HEK293 (cell line): ENCODE data around the gene BORCS6.

ENCODE experiments used
- AEBP2 ChIP-seq: fragments of 450-650 bp; formaldehyde crosslinking; IDR thresholded peaks from 2 replicates; pipeline ENCODE4 v1.5.1; 2016; ENCODE audit warnings: missing biosample characterization, missing genetic modification characterization, borderline replicate concordance
- BCL11A ChIP-seq: fragments of 450-650 bp; formaldehyde crosslinking; IDR thresholded peaks from 2 replicates; pipeline ENCODE4 v1.5.1; 2016; ENCODE audit warnings: low read depth, missing biosample characterization, missing genetic modification characterization
- FEZF1 ChIP-seq: fragments of 450-650 bp; formaldehyde crosslinking; IDR thresholded peaks from 2 replicates; pipeline ENCODE4 v1.5.1; 2016; ENCODE audit warnings: missing biosample characterization, missing genetic modification characterization
- HOXA7 ChIP-seq: sonication (generic); formaldehyde crosslinking; IDR thresholded peaks from 2 replicates; pipeline ENCODE4 v1.8.1; 2022; ENCODE audit warnings: missing genetic modification reagents, borderline replicate concordance
- KLF1 ChIP-seq: fragments of 450-650 bp; formaldehyde crosslinking; IDR thresholded peaks from 2 replicates; pipeline ENCODE4 v1.5.1; 2016; ENCODE audit warnings: missing biosample characterization, missing genetic modification characterization
- KLF17 ChIP-seq: fragments of 450-650 bp; formaldehyde crosslinking; IDR thresholded peaks from 2 replicates; pipeline ENCODE4 v1.5.1; 2016; ENCODE audit warnings: missing biosample characterization, missing genetic modification characterization
- KLF8 ChIP-seq: fragments of 450-650 bp; formaldehyde crosslinking; IDR thresholded peaks from 2 replicates; pipeline ENCODE4 v1.5.1; 2016; ENCODE audit warnings: missing biosample characterization, missing genetic modification characterization
- MEIS1 ChIP-seq: sonication (generic); formaldehyde crosslinking; IDR thresholded peaks from 2 replicates; pipeline ENCODE4 v1.8.1; 2022; ENCODE audit warnings: missing genetic modification reagents, mild to moderate bottlenecking, borderline replicate concordance
- MYNN ChIP-seq: fragments of 450-650 bp; formaldehyde crosslinking; IDR thresholded peaks from 2 replicates; pipeline ENCODE4 v1.5.1; 2016; ENCODE audit warnings: missing biosample characterization, missing genetic modification characterization, borderline replicate concordance
- MZF1 ChIP-seq: fragments of 450-650 bp; formaldehyde crosslinking; IDR thresholded peaks from 2 replicates; pipeline ENCODE4 v1.5.1; 2017; ENCODE audit warnings: missing biosample characterization, missing genetic modification characterization, borderline replicate concordance
- OVOL3 ChIP-seq: fragments of 450-650 bp; formaldehyde crosslinking; IDR thresholded peaks from 2 replicates; pipeline ENCODE4 v1.5.1; 2016; ENCODE audit warnings: missing biosample characterization, missing genetic modification characterization
- TRIM28 ChIP-seq: IDR thresholded peaks from 2 replicates; pipeline ENCODE4 v1.6.1; 2011; ENCODE audit warnings: low read length, control low read depth, borderline replicate concordance
- WT1 ChIP-seq: fragments of 450-650 bp; formaldehyde crosslinking; IDR thresholded peaks from 2 replicates; pipeline ENCODE4 v1.5.1; 2016; ENCODE audit warnings: missing biosample characterization, missing genetic modification characterization
- ZBTB1 ChIP-seq: fragments of 450-650 bp; formaldehyde crosslinking; IDR thresholded peaks from 2 replicates; pipeline ENCODE4 v1.5.1; 2016; ENCODE audit warnings: missing biosample characterization, missing genetic modification characterization
- ZEB2 ChIP-seq: fragments of 450-650 bp; formaldehyde crosslinking; IDR thresholded peaks from 2 replicates; pipeline ENCODE4 v1.5.1; 2016; ENCODE audit warnings: missing biosample characterization, missing genetic modification characterization
- ZFP69B ChIP-seq: fragments of 450-650 bp; formaldehyde crosslinking; IDR thresholded peaks from 2 replicates; pipeline ENCODE4 v1.5.1; 2016; ENCODE audit warnings: missing biosample characterization, missing genetic modification characterization
- ZNF140 ChIP-seq: fragments of 450-650 bp; formaldehyde crosslinking; IDR thresholded peaks from 2 replicates; pipeline ENCODE4 v1.5.1; 2016; ENCODE audit warnings: missing biosample characterization, missing genetic modification characterization
- ZNF221 ChIP-seq: fragments of 450-650 bp; formaldehyde crosslinking; IDR thresholded peaks from 2 replicates; pipeline ENCODE4 v1.5.1; 2017; ENCODE audit warnings: missing biosample characterization, missing genetic modification characterization, borderline replicate concordance
- ZNF23 ChIP-seq: fragments of 450-650 bp; formaldehyde crosslinking; IDR thresholded peaks from 2 replicates; pipeline ENCODE4 v1.5.1; 2016; ENCODE audit warnings: missing biosample characterization, missing genetic modification characterization, borderline replicate concordance
- ZNF239 ChIP-seq: fragments of 450-650 bp; formaldehyde crosslinking; IDR thresholded peaks from 2 replicates; pipeline ENCODE4 v1.5.1; 2016; ENCODE audit warnings: missing biosample characterization, missing genetic modification characterization
- ZNF324 ChIP-seq: fragments of 450-650 bp; formaldehyde crosslinking; IDR thresholded peaks from 2 replicates; pipeline ENCODE4 v1.5.1; 2016; ENCODE audit warnings: missing biosample characterization, missing genetic modification characterization
- ZNF341 ChIP-seq: fragments of 450-650 bp; formaldehyde crosslinking; IDR thresholded peaks from 2 replicates; pipeline ENCODE4; 2016; ENCODE audit warnings: low read depth, missing biosample characterization, missing genetic modification characterization
- ZNF354C ChIP-seq: fragments of 450-650 bp; formaldehyde crosslinking; IDR thresholded peaks from 2 replicates; pipeline ENCODE4 v1.5.1; 2016; ENCODE audit warnings: missing biosample characterization, missing genetic modification characterization, low read depth, borderline replicate concordance
- ZNF398 ChIP-seq: fragments of 450-650 bp; formaldehyde crosslinking; IDR thresholded peaks from 2 replicates; pipeline ENCODE4 v1.5.1; 2017; ENCODE audit warnings: missing biosample characterization, missing genetic modification characterization
- ZNF426 ChIP-seq: fragments of 450-650 bp; formaldehyde crosslinking; IDR thresholded peaks from 2 replicates; pipeline ENCODE4 v1.5.1; 2017; ENCODE audit warnings: missing biosample characterization, missing genetic modification characterization, mild to moderate bottlenecking, inconsistent platforms, moderate library complexity
- ZNF501 ChIP-seq: fragments of 450-650 bp; formaldehyde crosslinking; IDR thresholded peaks from 2 replicates; pipeline ENCODE4 v1.5.1; 2016; ENCODE audit warnings: missing biosample characterization, missing genetic modification characterization
- ZNF529 ChIP-seq: fragments of 450-650 bp; formaldehyde crosslinking; IDR thresholded peaks from 2 replicates; pipeline ENCODE4 v1.5.1; 2017; ENCODE audit warnings: missing genetic modification characterization, missing biosample characterization; ENCODE audit not compliant: insufficient replicate concordance
- ZNF596 ChIP-seq: fragments of 450-650 bp; IDR thresholded peaks from 2 replicates; pipeline ENCODE4 v1.5.0; 2018; ENCODE audit warnings: missing biosample characterization, mild to moderate bottlenecking, missing genetic modification characterization, moderate library complexity
- ZNF610 ChIP-seq: fragments of 450-650 bp; formaldehyde crosslinking; IDR thresholded peaks from 2 replicates; pipeline ENCODE4 v1.5.1; 2016; ENCODE audit warnings: missing biosample characterization, missing genetic modification characterization, borderline replicate concordance
- ZNF645 ChIP-seq: fragments of 450-650 bp; formaldehyde crosslinking; IDR thresholded peaks from 2 replicates; pipeline ENCODE4; 2016; ENCODE audit warnings: missing biosample characterization, missing genetic modification characterization
- ZNF654 ChIP-seq: fragments of 450-650 bp; formaldehyde crosslinking; IDR thresholded peaks from 2 replicates; pipeline ENCODE4 v1.5.1; 2016; ENCODE audit warnings: low read depth, missing biosample characterization, missing genetic modification characterization
- ZNF658 ChIP-seq: fragments of 450-650 bp; formaldehyde crosslinking; IDR thresholded peaks from 2 replicates; pipeline ENCODE4; 2016; ENCODE audit warnings: missing biosample characterization, missing genetic modification characterization
- ZNF701 ChIP-seq: fragments of 450-650 bp; formaldehyde crosslinking; IDR thresholded peaks from 2 replicates; pipeline ENCODE4 v1.5.1; 2016; ENCODE audit warnings: missing biosample characterization, missing genetic modification characterization
- ZSCAN4 ChIP-seq: fragments of 450-650 bp; formaldehyde crosslinking; IDR thresholded peaks from 2 replicates; pipeline ENCODE4 v1.5.1; 2017; ENCODE audit warnings: missing biosample characterization, missing genetic modification characterization

BORCS6 gene

DNA sequence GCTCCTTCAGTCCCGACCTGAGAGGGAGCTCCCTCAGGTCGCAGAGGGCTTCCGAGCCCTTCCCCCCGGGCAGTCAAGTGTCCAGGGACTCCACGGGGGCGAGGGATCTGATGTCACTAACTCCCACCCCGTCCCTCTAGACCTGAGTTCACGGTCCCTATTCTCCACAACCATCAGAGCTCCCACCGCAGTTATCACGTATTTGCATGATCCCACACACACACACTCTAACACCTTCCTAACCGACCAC is 34.1 kb downstream of the BORCS6 start (continued):
- TF ChIP-seq ZNF529: no peak
- no peak for TF ChIP-seq HOXA7 (CRISPR knock-in tag)
- TF ChIP-seq ZNF354C (tag by site-specific recombination): no peak
- no peak for TF ChIP-seq ZNF140
- TF ChIP-seq ZNF23 (tag by site-specific recombination): no peak
- TF ChIP-seq ZNF701 (tag by site-specific recombination): no peak
- no peak for TF ChIP-seq ZNF239 (tag by site-specific recombination)
- no peak for TF ChIP-seq ZNF658 (tag by site-specific recombination)
- TF ChIP-seq FEZF1 (tag by site-specific recombination): peak; percentile 39; the same call in 1 of the 2 replicates
- no peak for TF ChIP-seq ZEB2 (tag by site-specific recombination)
- TF ChIP-seq KLF1: no peak
- no peak for TF ChIP-seq ZBTB1 (tag by site-specific recombination)
- peak; percentile 80; the same call in 1 of the 2 replicates for TF ChIP-seq KLF17 (tag by site-specific recombination)
- TF ChIP-seq ZNF221 (tag by site-specific recombination): no peak
- peak; percentile 83; the same call in 1 of the 2 replicates for TF ChIP-seq ZNF324 (tag by site-specific recombination)
- no peak for TF ChIP-seq TRIM28
- no peak for TF ChIP-seq ZNF426 (tag by site-specific recombination)
- TF ChIP-seq ZNF398 (tag by site-specific recombination): peak; percentile 31; the same call in 1 of the 2 replicates
- TF ChIP-seq WT1 (tag by site-specific recombination): 0 out of 2 replicates have a peak, but pooled peaks have one; percentile 44
- TF ChIP-seq ZNF341 (tag by site-specific recombination): no peak
- TF ChIP-seq ZFP69B (tag by site-specific recombination): peak; percentile 63; the same call in 1 of the 2 replicates
- TF ChIP-seq ZNF596 (tag by site-specific recombination): no peak
- no peak for TF ChIP-seq BCL11A
- no peak for TF ChIP-seq MEIS1
- no peak for TF ChIP-seq ZNF501 (tag by site-specific recombination)
- TF ChIP-seq KLF8 (tag by site-specific recombination): no peak
- TF ChIP-seq ZSCAN4 (tag by site-specific recombination): no peak
- no peak for TF ChIP-seq ZNF645 (tag by site-specific recombination)
- no peak for TF ChIP-seq MZF1 (tag by site-specific recombination)
- TF ChIP-seq MYNN (tag by site-specific recombination): 0 out of 2 replicates have a peak, but pooled peaks have one; percentile 17
- TF ChIP-seq AEBP2 (tag by site-specific recombination): no peak
- TF ChIP-seq ZNF610 (tag by site-specific recombination): peak; percentile 45; the same call in 1 of the 2 replicates
- TF ChIP-seq OVOL3: peak; percentile 38; the same call in 1 of the 2 replicates
- TF ChIP-seq ZNF654 (tag by site-specific recombination): no peak
